SK-N-SH (cell line): Measurements from ENCODE around the gene PSD2. TPM values are rescaled to one million over a fixed set of nuclear protein-coding genes. Genes with fewer than 3 reads are reported as not detected.
A peak's percentile ranks its signal among the peaks of the same experiment; 100 is the strongest.

ENCODE experiments used
- CTCF ChIA-PET: fragments of 300-600, 350-600 bp; formaldehyde crosslinking; extraction: SDS; loops from one replicate; lab custom pipeline; 2021; lab: Yijun Ruan, JAX
- POLR2A ChIA-PET: fragments of 350-600 bp; sonication (Branson Sonifier 250); formaldehyde crosslinking; extraction: SDS; loops from one replicate; lab custom pipeline; 2020; ENCODE audit warnings: antibody characterized with exemption, inconsistent platforms; lab: Yijun Ruan, JAX
- DNase-seq: peaks from one replicate; pipeline ENCODE4 v3.0.0; 2012
- H2AFZ ChIP-seq: fragments of 200-600 bp; sonication (generic); 2 replicates; pipeline ENCODE4 v1.8.1; 2016; ENCODE audit warnings: antibody characterized with exemption, mild to moderate bottlenecking, low read depth
- H3F3A ChIP-seq: fragments of 200-600 bp; sonication (generic); replicated peaks from 2 replicates; pipeline ENCODE3; 2016; ENCODE audit warnings: antibody characterized with exemption, mild to moderate bottlenecking; ENCODE audit not compliant: insufficient read depth
- H3K27ac ChIP-seq, 2 experiments: fragments of 200-500 bp in 1 of 2; fragments of 200-600 bp in 1 of 2; sonication (Bioruptor generic) in 1 of 2; sonication (generic), shearing (Covaris generic) in 1 of 2; 2 replicates each; pipeline versions ENCODE4 v1.5.1 to v1.6.1; 2014 to 2016; ENCODE audit warnings: low read depth in 2 of 2, inconsistent platforms in 1 of 2, low read length in 1 of 2, mild to moderate bottlenecking in 1 of 2, mixed read lengths in 1 of 2
- H3K27me3 ChIP-seq: fragments of 200-600 bp; sonication (generic), shearing (Covaris generic); 2 replicates; pipeline ENCODE4 v1.6.1; 2016; ENCODE audit warnings: mixed run types; ENCODE audit not compliant: insufficient read depth
- H3K36me3 ChIP-seq, 2 experiments: fragments of 200-500 bp in 1 of 2; fragments of 200-600 bp in 1 of 2; sonication (Bioruptor generic) in 1 of 2; sonication (generic) in 1 of 2; replicated peaks in 1 of 2; 2 replicates each; pipeline versions ENCODE3 to v1.5.1; 2014 to 2016; ENCODE audit warnings: low read length in 1 of 2, mild to moderate bottlenecking in 1 of 2; ENCODE audit not compliant: insufficient read depth in 2 of 2, control insufficient read depth in 1 of 2
- H3K4me1 ChIP-seq, 2 experiments: fragments of 200-500 bp in 1 of 2; fragments of 200-600 bp in 1 of 2; sonication (Bioruptor generic) in 1 of 2; sonication (generic), shearing (Covaris generic) in 1 of 2; 2 replicates each; pipeline versions ENCODE4 v1.5.1 to v1.6.1; 2014 to 2016; ENCODE audit warnings: low read depth in 1 of 2, low read length in 1 of 2, mixed run types in 1 of 2; ENCODE audit not compliant: insufficient read depth in 2 of 2, control insufficient read depth in 1 of 2
- H3K4me2 ChIP-seq: fragments of 200-600 bp; sonication (generic), shearing (Covaris generic); 2 replicates; pipeline ENCODE4 v1.6.1; 2017; ENCODE audit warnings: mixed run types
- H3K4me3 ChIP-seq, 2 experiments: fragments of 200-500 bp in 1 of 2; fragments of 200-600 bp in 1 of 2; sonication (Bioruptor generic) in 1 of 2; sonication (generic), shearing (Covaris generic) in 1 of 2; 2 replicates each; pipeline versions ENCODE4 v1.5.1 to v1.8.1; 2014 to 2016; ENCODE audit warnings: low read depth in 2 of 2, inconsistent platforms in 1 of 2, low read length in 1 of 2, mild to moderate bottlenecking in 1 of 2, mixed read lengths in 1 of 2, moderate library complexity in 1 of 2
- H3K79me2 ChIP-seq: fragments of 200-600 bp; sonication (generic); 2 replicates; pipeline ENCODE4 v1.8.1; 2017; ENCODE audit warnings: mild to moderate bottlenecking; ENCODE audit not compliant: insufficient read depth
- H3K9ac ChIP-seq: fragments of 200-600 bp; sonication (generic); 2 replicates; pipeline ENCODE4 v1.6.1; 2017; ENCODE audit warnings: mixed run types
- H3K9me2 ChIP-seq: fragments of 200-600 bp; sonication (generic); 2 replicates; pipeline ENCODE4 v1.6.1; 2017; ENCODE audit warnings: mixed run types
- H3K9me3 ChIP-seq: fragments of 200-600 bp; sonication (generic); 2 replicates; pipeline ENCODE4 v1.6.1; 2017; ENCODE audit warnings: mixed run types, mild to moderate bottlenecking, moderate library complexity
- H4K20me1 ChIP-seq: fragments of 200-600 bp; sonication (generic); 2 replicates; pipeline ENCODE4 v1.6.1; 2017; ENCODE audit warnings: mild to moderate bottlenecking, mixed run types; ENCODE audit not compliant: insufficient read depth
- CHD2 ChIP-seq: fragments of 150-350 bp; IDR thresholded peaks from 2 replicates; pipeline ENCODE4 v1.6.1; 2018; ENCODE audit warnings: low read length; ENCODE audit not compliant: partially characterized antibody
- CTCF ChIP-seq: fragments of 200-600 bp; sonication (generic); IDR thresholded peaks from 2 replicates; pipeline ENCODE4 v1.6.1; 2017; ENCODE audit warnings: antibody characterized with exemption, mild to moderate bottlenecking, moderate library complexity
- EP300 ChIP-seq, 2 experiments: IDR thresholded peaks; 2 replicates each; pipeline versions ENCODE4 v1.4.0 to v1.6.1; 2012; ENCODE audit warnings: borderline replicate concordance in 1 of 2, low read depth in 1 of 2, low read length in 1 of 2
- FOXJ3 ChIP-seq: sonication (generic); formaldehyde crosslinking; IDR thresholded peaks from 2 replicates; pipeline ENCODE4 v1.5.1; 2020; ENCODE audit warnings: mild to moderate bottlenecking, missing genetic modification reagents
- GABPA ChIP-seq: IDR thresholded peaks from 2 replicates; pipeline ENCODE4 v1.4.0; 2012; ENCODE audit warnings: low read depth, mild to moderate bottlenecking
- GATA2 ChIP-seq: sonication (generic); formaldehyde crosslinking; IDR thresholded peaks from 2 replicates; pipeline ENCODE4 v1.5.0; 2020; ENCODE audit warnings: mild to moderate bottlenecking, missing genetic modification reagents
- POLR2AphosphoS5 ChIP-seq: IDR thresholded peaks from 2 replicates; pipeline ENCODE4 v1.6.1; 2012; ENCODE audit warnings: low read depth, low read length
- RAD21 ChIP-seq: IDR thresholded peaks from 2 replicates; pipeline ENCODE4 v1.6.1; 2012; ENCODE audit warnings: mild to moderate bottlenecking, low read length
- SMC3 ChIP-seq: IDR thresholded peaks from 2 replicates; pipeline ENCODE4 v1.6.1; 2012; ENCODE audit warnings: low read depth, low read length, improper control_type of control experiment
- TEAD4 ChIP-seq: IDR thresholded peaks from 2 replicates; pipeline ENCODE4 v1.4.0; 2012; ENCODE audit warnings: mild to moderate bottlenecking, borderline replicate concordance; ENCODE audit not compliant: insufficient read depth
- WGBS: methylation state at CpG from one replicate; pipeline ENCODE4 v1.1.6; 2017; ENCODE audit warnings: low lambda C conversion rate; 5-methylcytosine and 5-hydroxymethylcytosine counted together
- polyA plus RNA-seq, 3 experiments: library from polyadenylated mRNA; depleted of rRNA; stranded (reverse); fragments of >200 nt; gene quantifications; 2 replicates each; pipeline ENCODE4 v1.2.3, GENCODE V29; 2012

Gene PSD2
- polyA plus RNA-seq, 1 of the 3 experiments (the other 2 are of a cell fraction): 0.15 TPM

GRCh38 chr5:139765409-139766217 is 30.0 kb upstream of the PSD2 start:
- WGBS: 11% methylated on average over 44 of the region's 46 CpGs
- H3K9ac ChIP-seq: peak overlapping the region; percentile 62; the same call in 1 of the 2 replicates
- POLR2A ChIA-PET: interaction anchor here (0.6 to 1.7 kb wide), 8 partner anchors 13 to 130 kb away, joined by 3 to 23 read pairs (median 5); partner anchors contain the start of gene CXXC5

DNA sequence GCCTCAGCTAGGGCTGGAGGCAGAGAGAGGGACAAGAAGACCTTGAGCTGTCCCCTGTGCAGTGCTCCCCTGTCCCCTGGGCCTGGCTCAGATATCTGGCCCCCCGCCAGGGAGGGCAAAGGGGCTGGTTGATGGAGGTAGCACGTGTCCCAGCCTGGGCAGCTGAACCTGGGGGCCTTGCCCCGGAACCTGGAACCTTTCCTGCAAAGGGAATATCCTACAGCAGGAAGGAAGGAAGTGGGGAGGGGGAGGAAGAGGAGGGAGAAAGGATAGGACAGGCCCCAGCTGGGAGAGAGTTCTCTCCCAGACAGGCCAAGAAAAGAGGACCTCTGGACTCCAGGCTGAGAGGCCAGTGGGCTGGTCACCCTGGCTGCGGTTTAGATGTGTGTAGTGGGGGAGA is 27.6 kb upstream of the PSD2 start:
- TF ChIP-seq GABPA (no peak), TEAD4 (no peak), GATA2 (CRISPR knock-in tag) (no peak)
- no peaks in the 10 kb centered on the region for H3K9me3 ChIP-seq
- H3K27me3 ChIP-seq: no peaks in the 10 kb centered on the region
- 76% methylated on average over 4 of the region's 4 CpGs for WGBS
- no peaks in the 10 kb centered on the region for H3K36me3 ChIP-seq
- peak; percentile 41 for DNase-seq
- no peak overlapping the region for H2AFZ ChIP-seq
- ChIA-PET CTCF (interaction anchor here (0.7 to 23.1 kb wide), 9 partner anchors 8 to 262 kb away, joined by 3 to 627 read pairs (median 45); no protein-coding TSS in a partner anchor), POLR2A (interaction anchor here (0.7 kb wide), 2 partner anchors 8 to 378 kb away, joined by 3 read pairs; no protein-coding TSS in a partner anchor)
- H3K4me1 ChIP-seq: peaks cover 0 to 24% of the 10 kb centered on the region in 2 experiments; a peak in 1 of 4 replicates
- H3K9ac ChIP-seq: no peak overlapping the region
- H3F3A ChIP-seq: no peaks in the 10 kb centered on the region
- no peaks in the 10 kb centered on the region for H3K79me2 ChIP-seq
- H3K9me2 ChIP-seq: no peaks in the 10 kb centered on the region
- H3K4me2 ChIP-seq: no peak overlapping the region
- H4K20me1 ChIP-seq: no peaks in the 10 kb centered on the region
- no peak overlapping the region for H3K27ac ChIP-seq
- no peak overlapping the region for H3K4me3 ChIP-seq

More at GRCh38 chr5:139765409-139766217, 30.0 kb upstream of the PSD2 start:
- peak overlapping the region; percentile 81; the same call in 1 of the 2 replicates for H3K4me2 ChIP-seq
- H3K36me3 ChIP-seq: no peaks in the 10 kb centered on the region
- H3K79me2 ChIP-seq: no peaks in the 10 kb centered on the region
- peak overlapping the region in 1 of 2 experiments; percentile 56; a peak in 1 of 4 replicates for H3K27ac ChIP-seq
- no peaks in the 10 kb centered on the region for H3K27me3 ChIP-seq
- CTCF ChIA-PET: interaction anchor here (0.5 to 23.1 kb wide), 83 partner anchors 9 to 414 kb away, joined by 3 to 627 read pairs (median 5); partner anchors contain the start of genes CXXC5 and UBE2D2
- TF ChIP-seq POLR2AphosphoS5: no peak
- TF ChIP-seq FOXJ3 (CRISPR knock-in tag): no peak
- peak; percentile 81 for TF ChIP-seq SMC3
- TF ChIP-seq RAD21: peak; percentile 73
- peak in 1 of 2 experiments; percentile 14; a peak in 1 of 4 replicates for TF ChIP-seq EP300 (IDR thresholded peaks at IDR 0.05; ENCODE audit: borderline replicate concordance in 1 of 2, low read depth in 1 of 2, low read length in 1 of 2)
- peak; percentile 97 for TF ChIP-seq CTCF
- TF ChIP-seq CHD2: no peak
- peak; percentile 93 for DNase-seq
- H3K9me3 ChIP-seq: no peaks in the 10 kb centered on the region
- H3F3A ChIP-seq: peaks cover 12% of the 10 kb centered on the region
- H3K9me2 ChIP-seq: no peaks in the 10 kb centered on the region
- H3K4me3 ChIP-seq: peak overlapping the region; percentile 56 to 85
- peaks cover 2 to 29% of the 10 kb centered on the region in 2 experiments; a peak in 3 of 4 replicates for H3K4me1 ChIP-seq
- H2AFZ ChIP-seq: peak overlapping the region; percentile 80
- H4K20me1 ChIP-seq: no peaks in the 10 kb centered on the region
